Adrenal gland (tissue), 12 donors: ENCODE data around the gene SOD3. TPM values are rescaled to one million over a fixed set of nuclear protein-coding genes. Genes with fewer than 3 reads are reported as not detected.

Experiments
- DNase-seq, 7 donors: peaks; one replicate each; pipeline ENCODE4 v3.0.0-alpha.2; 2019 to 2020
- H3K27ac ChIP-seq, 5 donors: fragments of 200-600 bp; sonication (generic) in 4 of 5; 1 replicate in 3 of 5; 2 replicates in 2 of 5; pipeline versions ENCODE4 v1.5.1 to v1.8.0; 2016 to 2020; ENCODE audit warnings: mild to moderate bottlenecking in 1 of 5
- H3K27me3 ChIP-seq: fragments of 200-600 bp; 2 replicates; pipeline ENCODE4 v1.8.0; 2021
- H3K36me3 ChIP-seq, 2 donors: fragments of 200-600 bp; replicated peaks in 1 of 2; 1 replicate in 1 of 2; 2 replicates in 1 of 2; pipeline versions ENCODE4 v1.5.1 to v1.8.0; 2018 to 2022
- H3K4me1 ChIP-seq, 2 donors: fragments of 200-600 bp; replicated peaks in 1 of 2; 1 replicate in 1 of 2; 2 replicates in 1 of 2; pipeline versions ENCODE4 v1.5.1 to v1.8.0; 2018 to 2021
- H3K4me3 ChIP-seq, 4 donors: fragments of 200-600 bp; sonication (generic) in 3 of 4; one replicate each; pipeline ENCODE4 v1.5.1; 2016 to 2018
- H3K9me3 ChIP-seq, 3 donors: fragments of 200-600 bp; sonication (generic) in 1 of 3; replicated peaks in 1 of 3; 1 replicate in 2 of 3; 2 replicates in 1 of 3; pipeline versions ENCODE4 v1.5.1 to v1.8.0; 2016 to 2021
- CTCF ChIP-seq, 6 experiments: fragments of 450-650 bp in 4 of 6; fragments of 200-600 bp in 2 of 6; sonication (generic) in 1 of 6; IDR thresholded peaks; 1 replicate in 5 of 6; 2 replicates in 1 of 6; pipeline versions ENCODE4 v1.5.1 to v1.8.0; 2016 to 2021; ENCODE audit warnings: antibody characterized with exemption in 6 of 6, mild to moderate bottlenecking in 2 of 6, moderate library complexity in 1 of 6
- POLR2A ChIP-seq, 2 donors: fragments of 450-650 bp; IDR thresholded peaks; one replicate each; pipeline ENCODE4 v1.6.1; 2017; ENCODE audit warnings: antibody characterized with exemption in 2 of 2, mild to moderate bottlenecking in 2 of 2, moderate library complexity in 1 of 2
- WGBS, 4 donors: extraction: QIAGEN DNeasy Blood & Tissue Kit in 2 of 4; methylation state at CpG; one replicate each; pipeline versions ENCODE4 v1.1.5 to v1.1.7; 2013 to 2017; 5-methylcytosine and 5-hydroxymethylcytosine counted together
- intact Hi-C, 2 donors: fragments of 100-400 bp; cut with DNase I; formaldehyde crosslinking; loops; one replicate each; pipeline versions ENCODE4 v1.14.1 to v1.15.0; 2022 to 2023
- polyA plus RNA-seq, 3 donors: library from polyadenylated mRNA; stranded (reverse); fragments of 200-250 nt in 2 of 3; fragments of 350-450 nt in 1 of 3; fragmentation: Illumina TruSeq in 1 of 3; extraction: RNeasy Lipid Tissue Mini Kit (QIAGEN cat#74804) in 1 of 3; gene quantifications; one replicate each; pipeline ENCODE4 v1.2.3, GENCODE V29; 2013 to 2014
- small RNA-seq, 2 donors: library from RNA; depleted of rRNA; stranded (forward); fragments of <200 nt; gene quantifications; one replicate each; pipeline ENCODE3, GENCODE V24; 2016
- total RNA-seq, 9 donors: library from RNA; depleted of rRNA in 4 of 9; stranded (reverse); fragments of >200 nt in 4 of 9; fragments of 120-200 nt in 1 of 9; fragmentation: NEBNext Ultra II Directional in 1 of 9; extraction: Animal tissue kit (Norgen Biotek cat#: 25700) in 1 of 9; gene quantifications; one replicate each; pipeline versions ENCODE4 v1.1.0 to v1.2.4, GENCODE V29; 2013 to 2023
- donor health status: healthy with polysubstance abuse.
- donor health status: Bipolar disorder and iron deficiency.
- donor health status: DM: yes; HTN: yes; CAD: no.
- donor health status: DM: no; HTN: no; CAD: no.
- donor health status: DM: no; HTN: no; CAD: no.
- donor health status: DM: yes; HTN: yes; CAD: no.

Gene SOD3
- total and polyA plus RNA-seq, 12 donors: 0.39 to 55.6 (median 23.1) TPM

DNA sequence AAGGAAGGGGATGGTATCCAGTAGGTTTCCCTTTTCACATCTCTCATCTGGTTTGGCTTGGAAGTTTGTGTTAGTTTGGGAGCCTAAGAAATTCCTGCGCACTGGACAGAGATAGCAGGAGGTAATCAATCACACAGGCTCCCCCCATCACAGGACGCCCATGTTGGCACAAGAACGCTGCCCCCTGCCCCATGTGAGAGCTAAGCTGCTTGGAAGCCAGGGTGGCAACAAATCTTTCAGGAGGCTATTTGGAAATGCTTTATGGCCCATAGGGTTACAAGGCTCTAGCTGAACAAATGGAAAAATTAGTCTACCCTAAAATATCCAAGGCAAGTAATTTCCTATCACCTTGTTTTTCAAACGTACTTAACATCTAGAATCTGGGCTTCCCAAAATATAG, 54.0 kb downstream of the SOD3 start:
- WGBS, 4 donors: 84 to 87% (median 86%) methylated on average over 4 of the region's 4 CpGs
- intact Hi-C loops: no loop called here
- Histone ChIP-seq H3K4me1 (no peaks in the 10 kb centered on the region), H3K27me3 (no peaks in the 10 kb centered on the region), H3K27ac (no peak overlapping the region), H3K36me3 (no peaks in the 10 kb centered on the region), H3K9me3 (no peaks in the 10 kb centered on the region), H3K4me3 (no peak overlapping the region)
- TF ChIP-seq CTCF (IDR thresholded peaks at IDR 0.05): no peak
- TF ChIP-seq POLR2A (IDR thresholded peaks at IDR 0.05): no peak
- DNase-seq: no peak

GRCh38 chr4:24849756-24850155, 54.4 kb downstream of the SOD3 start:
- no peaks in the 10 kb centered on the region for H3K27me3 ChIP-seq
- H3K4me1 ChIP-seq: no peaks in the 10 kb centered on the region
- DNase-seq: no peak
- no peak for TF ChIP-seq CTCF (IDR thresholded peaks at IDR 0.05)
- no peak for TF ChIP-seq POLR2A (IDR thresholded peaks at IDR 0.05)
- no peaks in the 10 kb centered on the region for H3K36me3 ChIP-seq
- WGBS, 4 donors: 87 to 94% (median 92%) methylated on average over 2 of the region's 2 CpGs
- H3K9me3 ChIP-seq: no peaks in the 10 kb centered on the region
- no peak overlapping the region for H3K27ac ChIP-seq
- intact Hi-C loops: no loop called here
- H3K4me3 ChIP-seq: no peak overlapping the region

Small RNA genes within 50 kb of the gene (small RNA-seq; reads per million reads assigned to genes)
- 0 reads per million in 2 donors for gene AC006390.1

Other genes with a start within 250 kb of the SOD3 start
- 100 to 1,000 TPM in 2 of 9 donors, 10 to 100 TPM in 7; 49.1 to 158 (median 81.0) TPM for gene DHX15, start 211.0 kb upstream of the SOD3 start, total RNA-seq
- 100 to 1,000 TPM in 1 of 3 donors, 10 to 100 TPM in 2; 42.4 to 129 (median 52.4) TPM for gene DHX15, start 211.0 kb upstream of the SOD3 start, polyA plus RNA-seq
- 10 to 100 TPM in 3 of 9 donors, 1 to 10 TPM in 6; 3.6 to 13.0 (median 5.9) TPM for gene CCDC149, start 117.5 kb downstream of the SOD3 start, total RNA-seq
- 10 to 100 TPM in 1 of 3 donors, 1 to 10 TPM in 2; 8.1 to 10.5 (median 8.6) TPM for gene CCDC149, start 117.5 kb downstream of the SOD3 start, polyA plus RNA-seq
- gene LGI2, start 235.4 kb downstream of the SOD3 start, total RNA-seq: 1 to 10 TPM in 7 of 9 donors, under 1 TPM in 2; 0.06 to 4.9 (median 2.7) TPM
- gene LGI2, start 235.4 kb downstream of the SOD3 start, polyA plus RNA-seq: 1 to 10 TPM in 1 of 3 donors, under 1 TPM in 2; 0.24 to 1.7 (median 0.44) TPM